Erythroblast (primary cell): Measurements from ENCODE around the gene PDGFD.

Experiments used
- GATA1 ChIP-seq: IDR thresholded peaks from 2 replicates; pipeline ENCODE4 v1.6.1; 2011; ENCODE audit warnings: low read depth, mild to moderate bottlenecking, control low read depth, low read length, moderate library complexity
- POLR2A ChIP-seq: IDR thresholded peaks from 2 replicates; pipeline ENCODE4 v1.6.1; 2011; ENCODE audit warnings: mild to moderate bottlenecking, low read length

- TF ChIP-seq POLR2A (no peak), GATA1 (no peak)
Measured at GRCh38 chr11:104067534-104067933, 96.4 kb downstream of the PDGFD start.
